ENCODE data around the gene EFNA5.

The EFNA5 gene

DNA sequence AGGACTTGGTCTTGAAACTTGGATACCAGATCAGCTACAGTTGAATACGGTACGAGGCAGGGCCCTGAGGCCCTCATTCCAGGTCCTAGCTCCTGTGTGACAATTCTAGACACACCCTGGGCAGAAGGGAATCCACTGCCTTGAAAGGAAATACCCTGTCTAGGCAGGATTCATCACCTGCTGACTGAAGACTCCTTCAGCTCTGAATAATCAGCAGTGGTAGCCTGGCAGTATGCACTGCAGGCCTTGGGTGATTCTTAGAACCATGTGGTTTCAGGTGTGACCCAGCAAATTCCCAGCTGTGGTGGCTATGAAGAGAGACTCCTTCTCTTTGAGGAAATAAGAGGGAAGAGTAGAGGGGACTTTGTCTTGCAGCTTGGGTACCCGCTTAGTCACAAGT lies 17.2 kb upstream of the EFNA5 start:
- H4K20me1 ChIP-seq (ENCODE audit: insufficient read depth) = no peaks in the 10 kb centered on the region
- TF ChIP-seq, protein P1, sequence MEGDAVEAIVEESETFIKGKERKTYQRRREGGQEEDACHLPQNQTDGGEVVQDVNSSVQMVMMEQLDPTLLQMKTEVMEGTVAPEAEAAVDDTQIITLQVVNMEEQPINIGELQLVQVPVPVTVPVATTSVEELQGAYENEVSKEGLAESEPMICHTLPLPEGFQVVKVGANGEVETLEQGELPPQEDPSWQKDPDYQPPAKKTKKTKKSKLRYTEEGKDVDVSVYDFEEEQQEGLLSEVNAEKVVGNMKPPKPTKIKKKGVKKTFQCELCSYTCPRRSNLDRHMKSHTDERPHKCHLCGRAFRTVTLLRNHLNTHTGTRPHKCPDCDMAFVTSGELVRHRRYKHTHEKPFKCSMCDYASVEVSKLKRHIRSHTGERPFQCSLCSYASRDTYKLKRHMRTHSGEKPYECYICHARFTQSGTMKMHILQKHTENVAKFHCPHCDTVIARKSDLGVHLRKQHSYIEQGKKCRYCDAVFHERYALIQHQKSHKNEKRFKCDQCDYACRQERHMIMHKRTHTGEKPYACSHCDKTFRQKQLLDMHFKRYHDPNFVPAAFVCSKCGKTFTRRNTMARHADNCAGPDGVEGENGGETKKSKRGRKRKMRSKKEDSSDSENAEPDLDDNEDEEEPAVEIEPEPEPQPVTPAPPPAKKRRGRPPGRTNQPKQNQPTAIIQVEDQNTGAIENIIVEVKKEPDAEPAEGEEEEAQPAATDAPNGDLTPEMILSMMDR (conservative IDR thresholded peaks at IDR 0.05; ENCODE audit: low read depth, low read length) = no peak
- no peaks in the 10 kb centered on the region for H3K36me3 ChIP-seq (ENCODE audit: insufficient read depth)
- no peak overlapping the region for H3K27ac ChIP-seq
- H3K4me3 ChIP-seq (IDR thresholded peaks at IDR 0.05; ENCODE audit: insufficient read depth, low read depth, low read length) = no peak overlapping the region
- no peak overlapping the region for H2AFZ ChIP-seq (ENCODE audit: low read depth)
- no peak overlapping the region for H3K4me2 ChIP-seq
- H3K79me2 ChIP-seq (ENCODE audit: insufficient read depth, low read depth) = no peaks in the 10 kb centered on the region
- no peaks in the 10 kb centered on the region for H3K27me3 ChIP-seq (ENCODE audit: insufficient read depth, low read depth)
- H3K9ac ChIP-seq = no peak overlapping the region
- H3K4me1 ChIP-seq (ENCODE audit: low read depth, poor library complexity, severe bottlenecking) = no peaks in the 10 kb centered on the region

DNA sequence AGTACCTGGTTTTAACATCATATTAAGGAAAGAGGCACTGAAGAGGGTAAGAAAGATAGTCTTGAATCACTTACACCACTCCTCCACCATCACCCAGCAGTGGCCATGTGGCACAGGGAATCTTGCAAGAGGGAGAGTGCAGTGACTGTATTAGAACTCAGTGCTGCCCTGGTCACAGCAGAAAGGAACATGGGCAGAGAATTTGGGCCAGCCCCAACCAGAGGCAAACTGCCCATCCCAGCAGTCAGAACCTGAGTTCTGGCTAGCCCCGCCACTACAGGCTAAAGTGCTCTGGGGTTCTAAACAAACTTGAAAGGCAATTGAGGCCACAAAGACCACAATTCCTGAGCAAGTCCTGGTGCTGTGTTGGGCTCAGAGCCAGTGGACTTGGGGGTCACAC lies 16.7 kb upstream of the EFNA5 start:
- H3K27me3 ChIP-seq (ENCODE audit: insufficient read depth, low read depth) = no peaks in the 10 kb centered on the region
- TF ChIP-seq, protein P1 (conservative IDR thresholded peaks at IDR 0.05; ENCODE audit: low read depth, low read length) = no peak
- no peaks in the 10 kb centered on the region for H3K36me3 ChIP-seq (ENCODE audit: insufficient read depth)
- no peak overlapping the region for H3K4me2 ChIP-seq
- no peaks in the 10 kb centered on the region for H3K79me2 ChIP-seq (ENCODE audit: insufficient read depth, low read depth)
- no peaks in the 10 kb centered on the region for H3K4me1 ChIP-seq (ENCODE audit: low read depth, poor library complexity, severe bottlenecking)
- no peak overlapping the region for H3K9ac ChIP-seq
- no peak overlapping the region for H3K27ac ChIP-seq
- H3K4me3 ChIP-seq (IDR thresholded peaks at IDR 0.05; ENCODE audit: insufficient read depth, low read depth, low read length) = no peak overlapping the region
- no peaks in the 10 kb centered on the region for H4K20me1 ChIP-seq (ENCODE audit: insufficient read depth)
- H2AFZ ChIP-seq (ENCODE audit: low read depth) = no peak overlapping the region

DNA sequence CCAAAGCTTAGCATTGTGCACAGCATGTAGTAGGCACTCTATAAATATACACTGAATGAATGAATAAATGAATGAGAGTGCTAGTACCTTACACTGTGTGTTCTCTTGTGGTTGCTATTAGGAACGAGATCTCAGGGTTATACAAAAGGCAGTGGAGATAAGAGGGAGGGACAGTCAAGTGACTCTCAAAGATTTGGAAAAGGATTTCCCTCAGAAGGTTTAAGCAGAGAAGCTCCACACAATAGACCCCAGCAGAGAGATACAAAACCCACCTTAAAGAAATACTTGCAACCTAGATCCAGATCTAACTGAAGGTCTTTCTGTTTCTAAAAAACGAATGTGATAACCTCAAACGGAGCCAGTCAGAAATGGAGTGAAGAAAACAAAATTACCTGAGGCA lies 11.8 kb upstream of the EFNA5 start:
- no peak overlapping the region for H3K9ac ChIP-seq
- no peak overlapping the region for H3K4me2 ChIP-seq
- H3K4me3 ChIP-seq (IDR thresholded peaks at IDR 0.05; ENCODE audit: insufficient read depth, low read depth, low read length) = no peak overlapping the region
- no peak overlapping the region for H3K27ac ChIP-seq
- TF ChIP-seq, protein P1 (conservative IDR thresholded peaks at IDR 0.05; ENCODE audit: low read depth, low read length) = no peak
- no peak overlapping the region for H2AFZ ChIP-seq (ENCODE audit: low read depth)
- H4K20me1 ChIP-seq (ENCODE audit: insufficient read depth) = no peaks in the 10 kb centered on the region
- H3K4me1 ChIP-seq (ENCODE audit: low read depth, poor library complexity, severe bottlenecking) = no peaks in the 10 kb centered on the region
- no peaks in the 10 kb centered on the region for H3K27me3 ChIP-seq (ENCODE audit: insufficient read depth, low read depth)
- no peaks in the 10 kb centered on the region for H3K36me3 ChIP-seq (ENCODE audit: insufficient read depth)
- no peaks in the 10 kb centered on the region for H3K79me2 ChIP-seq (ENCODE audit: insufficient read depth, low read depth)

DNA sequence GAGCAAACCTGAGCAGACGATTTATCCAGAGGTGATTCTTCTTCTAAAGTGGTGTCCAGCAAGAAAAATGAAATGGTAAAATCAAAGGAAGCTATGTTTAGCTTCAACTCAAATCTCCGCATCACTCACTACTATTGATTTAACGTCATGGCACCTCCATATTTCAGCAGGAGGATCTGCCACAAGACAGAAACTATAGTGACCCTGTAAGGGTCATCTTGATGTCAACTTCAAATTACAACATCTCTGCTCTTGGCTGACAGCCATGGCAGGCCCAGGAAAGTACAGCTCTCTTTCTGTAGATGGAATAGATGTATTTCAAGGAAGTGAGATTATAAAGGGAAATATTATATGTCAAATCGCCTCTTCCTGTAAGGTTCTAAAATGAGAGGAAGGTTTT lies 10.1 kb upstream of the EFNA5 start:
- Histone ChIP-seq H3K9ac (no peak overlapping the region), H3K4me1 (ENCODE audit: low read depth, poor library complexity, severe bottlenecking) (no peaks in the 10 kb centered on the region), H3K36me3 (ENCODE audit: insufficient read depth) (no peaks in the 10 kb centered on the region), H3K27ac (no peak overlapping the region), H3K4me3 (IDR thresholded peaks at IDR 0.05; ENCODE audit: insufficient read depth, low read depth, low read length) (no peak overlapping the region), H2AFZ (ENCODE audit: low read depth) (no peak overlapping the region), H3K4me2 (no peak overlapping the region), H3K79me2 (ENCODE audit: insufficient read depth, low read depth) (no peaks in the 10 kb centered on the region), H3K27me3 (ENCODE audit: insufficient read depth, low read depth) (no peaks in the 10 kb centered on the region), H4K20me1 (ENCODE audit: insufficient read depth) (no peaks in the 10 kb centered on the region)
- TF ChIP-seq, protein P1 (conservative IDR thresholded peaks at IDR 0.05; ENCODE audit: low read depth, low read length) = no peak

DNA sequence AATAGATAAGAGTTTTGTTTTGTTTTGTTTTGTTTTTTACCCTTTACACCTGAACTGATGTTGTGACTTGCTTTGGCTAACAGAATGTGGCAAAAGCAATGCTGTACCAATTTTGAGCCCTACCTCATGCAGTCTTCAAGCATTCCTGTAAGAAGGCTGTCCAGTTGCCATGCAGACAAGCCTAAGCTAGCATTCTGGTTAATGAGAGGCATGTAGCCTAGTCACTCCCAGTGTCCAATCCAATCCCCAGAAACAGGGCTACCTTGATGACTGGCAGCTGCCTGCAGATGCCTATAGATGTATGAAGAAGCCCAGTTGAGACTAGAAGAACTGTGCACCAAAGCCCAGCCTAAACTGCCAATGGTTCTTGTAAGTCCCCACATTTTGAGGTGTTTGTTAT lies 9.4 kb upstream of the EFNA5 start:
- Histone ChIP-seq H3K4me2 (no peak overlapping the region), H3K27me3 (ENCODE audit: insufficient read depth, low read depth) (no peaks in the 10 kb centered on the region), H3K36me3 (ENCODE audit: insufficient read depth) (no peaks in the 10 kb centered on the region), H4K20me1 (ENCODE audit: insufficient read depth) (no peaks in the 10 kb centered on the region), H3K79me2 (ENCODE audit: insufficient read depth, low read depth) (no peaks in the 10 kb centered on the region), H3K9ac (no peak overlapping the region), H3K4me3 (IDR thresholded peaks at IDR 0.05; ENCODE audit: insufficient read depth, low read depth, low read length) (no peak overlapping the region), H3K27ac (no peak overlapping the region), H2AFZ (ENCODE audit: low read depth) (no peak overlapping the region), H3K4me1 (ENCODE audit: low read depth, poor library complexity, severe bottlenecking) (no peaks in the 10 kb centered on the region)
- TF ChIP-seq, protein P1 (conservative IDR thresholded peaks at IDR 0.05; ENCODE audit: low read depth, low read length) = no peak
